Measurements from ENCODE around the gene ANO2.

ANO2 gene

GRCh38 chr12:5694759-5695409 lies 250.2 kb downstream of the ANO2 start:
- TF ChIP-seq CTCF (IDR thresholded peaks at IDR 0.05; ENCODE audit: low read depth, low read length) = no peak
- DNase-seq (ENCODE audit: extremely low read depth, low read depth) = no peak

GRCh38 chr12:5692850-5693249 lies 252.2 kb downstream of the ANO2 start:
- TF ChIP-seq CTCF (IDR thresholded peaks at IDR 0.05; ENCODE audit: low read depth, low read length) = no peak
- no peak for DNase-seq (ENCODE audit: extremely low read depth, low read depth)

- DNase-seq (ENCODE audit: extremely low read depth, low read depth) = no peak
- TF ChIP-seq CTCF (IDR thresholded peaks at IDR 0.05; ENCODE audit: low read depth, low read length) = no peak
Observed at GRCh38 chr12:5691943-5692342, 253.1 kb downstream of the ANO2 start.

- no peak for DNase-seq (ENCODE audit: extremely low read depth, low read depth)
- no peak for TF ChIP-seq CTCF (IDR thresholded peaks at IDR 0.05; ENCODE audit: low read depth, low read length)
Observed at GRCh38 chr12:5690240-5690639, 254.8 kb downstream of the ANO2 start.

- no peak for DNase-seq (ENCODE audit: extremely low read depth, low read depth)
- no peak for TF ChIP-seq CTCF (IDR thresholded peaks at IDR 0.05; ENCODE audit: low read depth, low read length)
Observed at GRCh38 chr12:5689773-5690172, 255.3 kb downstream of the ANO2 start.

GRCh38 chr12:5688226-5688625 lies 256.8 kb downstream of the ANO2 start:
- no peak for TF ChIP-seq CTCF (IDR thresholded peaks at IDR 0.05; ENCODE audit: low read depth, low read length)
- DNase-seq (ENCODE audit: extremely low read depth, low read depth) = no peak

GRCh38 chr12:5685935-5686334 lies 259.1 kb downstream of the ANO2 start:
- no peak for DNase-seq (ENCODE audit: extremely low read depth, low read depth)
- TF ChIP-seq CTCF (IDR thresholded peaks at IDR 0.05; ENCODE audit: low read depth, low read length) = no peak
